ENCODE measurements around the gene SP2. TPM values are rescaled to one million over a fixed set of nuclear protein-coding genes. Genes with fewer than 3 reads are reported as not detected.

SP2 gene
- total and polyA plus RNA-seq, 2 of the 8 experiments (the other 6 are each of a cell fraction or from before 2014, with no cell fraction given): 5.6 to 13.8 TPM

GRCh38 chr17:47884905-47885730 lies 10.9 kb upstream of the SP2 start:
- Histone ChIP-seq H4K5ac (ENCODE audit: insufficient read length, low read depth, low read length) (no peak overlapping the region), H3K36me3 (ENCODE audit: control insufficient read depth in 2 of 4, insufficient read depth in 4 of 4, low read length in 3 of 4) (no peaks in the 10 kb centered on the region), H3K27me3 (replicated peaks in 1 of 4; ENCODE audit: control insufficient read depth in 3 of 4, extremely low read depth in 1 of 4, insufficient read depth in 3 of 4, low read length in 3 of 4) (no peaks in the 10 kb centered on the region), H3K23me2 (ENCODE audit: low read depth, low read length) (no peaks in the 10 kb centered on the region), H2BK20ac (ENCODE audit: low read length) (0 out of 2 replicates have a peak overlapping the region, but pooled peaks have one; percentile 61), H3K14ac (ENCODE audit: insufficient read length) (no peak overlapping the region), H3K9ac (replicated peaks in 1 of 4; ENCODE audit: extremely low read depth in 1 of 4, low read depth in 3 of 4, low read length in 3 of 4) (no peak overlapping the region), H3K4me2 (ENCODE audit: insufficient read depth in 1 of 2, low read depth in 2 of 2, low read length in 2 of 2) (peak overlapping the region; percentile 17 to 32; a peak in 2 of 4 replicates), H2BK5ac (ENCODE audit: low read depth, low read length) (peak overlapping the region; percentile 35; the same call in 1 of the 2 replicates), H4K20me1 (replicated peaks in 1 of 2; ENCODE audit: control insufficient read depth in 1 of 2, insufficient read depth in 2 of 2, low read length in 2 of 2) (no peaks in the 10 kb centered on the region), H3K56ac (replicated peaks; ENCODE audit: insufficient read length, low read depth, low read length) (no peak overlapping the region), H3K79me2 (ENCODE audit: control insufficient read depth in 1 of 2, insufficient read depth in 2 of 2, low read length in 2 of 2) (no peaks in the 10 kb centered on the region), H2BK15ac (ENCODE audit: low read length) (peak overlapping the region; percentile 95; the same call in 1 of the 2 replicates), H3K18ac (ENCODE audit: extremely low read depth, low read length) (peak overlapping the region; percentile 48), H2BK12ac (ENCODE audit: low read depth, low read length) (peak overlapping the region; percentile 75; the same call in 1 of the 2 replicates), H3K4ac (replicated peaks; ENCODE audit: insufficient read length, low read depth, low read length) (peak overlapping the region; percentile 39), H2AK5ac (ENCODE audit: low read depth, low read length) (no peak overlapping the region; the same call in 1 of the 2 replicates), H2BK120ac (replicated peaks; ENCODE audit: low read depth, low read length) (no peak overlapping the region), H3K23ac (ENCODE audit: insufficient read length) (no peak overlapping the region), H3K79me1 (ENCODE audit: low read depth, low read length) (no peaks in the 10 kb centered on the region), H4K8ac (ENCODE audit: extremely low read depth, insufficient read depth, low read length) (peak overlapping the region; percentile 4; the same call in 1 of the 2 replicates), H4K91ac (replicated peaks; ENCODE audit: insufficient read length, low read length) (no peak overlapping the region), H2AFZ (ENCODE audit: low read length) (peak overlapping the region; percentile 72; the same call in 1 of the 2 replicates), H3K4me3 (ENCODE audit: extremely low read depth in 1 of 4, insufficient read depth in 2 of 4, low read depth in 3 of 4, low read length in 4 of 4) (no peak overlapping the region), H3K27ac (ENCODE audit: low read depth, low read length) (no peak overlapping the region), H3K9me3 (ENCODE audit: insufficient read depth in 2 of 2, low read depth in 1 of 2, low read length in 1 of 2) (no peaks in the 10 kb centered on the region), H3K4me1 (replicated peaks in 1 of 4; ENCODE audit: control insufficient read depth in 3 of 4, insufficient read depth in 4 of 4, low read length in 3 of 4) (peaks cover 0 to 13% (median 8%) of the 10 kb centered on the region in 4 experiments; a peak in 6 of 7 replicates)
- WGBS, 2 experiments (ENCODE audit: extremely low coverage in 1 of 2, insufficient coverage in 1 of 2, insufficient read length in 1 of 2, insufficient replicate concordance in 2 of 2, low coverage in 1 of 2, low lambda C conversion rate in 2 of 2, missing lambda C conversion rate in 1 of 2): 63% methylated on average over 9 of the region's 11 CpGs; no CpG with 5 or more reads in 1 of the 2 experiments
- FAIRE-seq: no peak
- POLR2A ChIA-PET (ENCODE audit: partially characterized antibody): interaction anchor here (0.8 to 3.0 kb wide), 15 partner anchors 10 to 163 kb away, joined by 3 to 17 read pairs (median 5); partner anchors contain the start of genes NFE2L1, SCRN2, SP2 and SP6
- DNase-seq (ENCODE audit: low read depth in 1 of 2, low spot score in 2 of 2): peak in 1 of 2 experiments; percentile 54
- CTCF ChIA-PET (ENCODE audit: partially characterized antibody): interaction anchor here (0.6 to 18.8 kb wide), 19 partner anchors 8 to 274 kb away, joined by 3 to 1206 read pairs (median 4); partner anchors contain the start of genes CDK5RAP3, SCRN2, SP2 and SP6
